Neural cell (in vitro differentiated cells): ENCODE data around the gene PRKCG. TPM values are rescaled to one million over a fixed set of nuclear protein-coding genes. Genes with fewer than 3 reads are reported as not detected.

Source experiments
- H2AFZ ChIP-seq: fragments of 200-600, 300-800 bp; sonication (generic), shearing (Covaris generic); 2 replicates; pipeline ENCODE4 v1.6.0; 2014; ENCODE audit warnings: low read depth, mild to moderate bottlenecking, antibody characterized with exemption, low read length, moderate library complexity
- H3F3A ChIP-seq: fragments of 200-600 bp; shearing (Covaris generic); 2 replicates; pipeline ENCODE4 v1.6.1; 2016; ENCODE audit warnings: mild to moderate bottlenecking, moderate library complexity, mixed read lengths, antibody characterized with exemption, low read length; ENCODE audit not compliant: insufficient read depth, poor library complexity, severe bottlenecking
- H3K27ac ChIP-seq: fragments of 200-600, 300-800 bp; sonication (generic), shearing (Covaris generic); 2 replicates; pipeline ENCODE4 v1.5.1; 2014; ENCODE audit warnings: mild to moderate bottlenecking, low read length, moderate library complexity
- H3K27me3 ChIP-seq: fragments of 300-800, 200-600 bp; sonication (generic), shearing (Covaris generic); 2 replicates; pipeline ENCODE4 v1.6.0; 2014; ENCODE audit warnings: mild to moderate bottlenecking, low read depth, low read length, moderate library complexity; ENCODE audit not compliant: insufficient read depth
- H3K36me3 ChIP-seq: fragments of 300-800, 200-600 bp; sonication (generic), shearing (Covaris generic); 2 replicates; pipeline ENCODE4 v1.5.1; 2014; ENCODE audit warnings: mild to moderate bottlenecking, antibody characterized with exemption, low read length, moderate library complexity; ENCODE audit not compliant: insufficient read depth
- H3K4me2 ChIP-seq: fragments of 300-800, 200-600 bp; sonication (generic), shearing (Covaris generic); 2 replicates; pipeline ENCODE4 v1.6.0; 2014; ENCODE audit warnings: mild to moderate bottlenecking, low read length
- H3K4me3 ChIP-seq: fragments of 300-800, 200-600 bp; sonication (generic), shearing (Covaris generic); 2 replicates; pipeline ENCODE4 v1.5.1; 2014; ENCODE audit warnings: mild to moderate bottlenecking, low read length, moderate library complexity
- H3K79me2 ChIP-seq: fragments of 200-600 bp; shearing (Covaris generic); replicated peaks from 2 replicates; pipeline ENCODE4 v1.6.0; 2014; ENCODE audit warnings: mild to moderate bottlenecking, low read length, moderate library complexity; ENCODE audit not compliant: insufficient read depth
- H3K9ac ChIP-seq: fragments of 300-800, 200-600 bp; sonication (generic), shearing (Covaris generic); 2 replicates; pipeline ENCODE4 v1.6.1; 2016; ENCODE audit warnings: mild to moderate bottlenecking, low read length, mixed read lengths
- H3K9me2 ChIP-seq: fragments of 200-600 bp; shearing (Covaris generic); 2 replicates; pipeline ENCODE4 v1.6.1; 2016; ENCODE audit warnings: mild to moderate bottlenecking, low read length, mixed read lengths; ENCODE audit not compliant: insufficient read depth
- H3K9me3 ChIP-seq: fragments of 200-600, 300-800 bp; sonication (generic), shearing (Covaris generic); 2 replicates; pipeline ENCODE4 v1.6.1; 2016; ENCODE audit warnings: mild to moderate bottlenecking, mixed run types, low read length, moderate library complexity, mixed read lengths
- H4K20me1 ChIP-seq: fragments of 200-600 bp; shearing (Covaris generic); 2 replicates; pipeline ENCODE4 v1.6.1; 2016; ENCODE audit warnings: mild to moderate bottlenecking, mixed run types; ENCODE audit not compliant: insufficient read depth
- EP300 ChIP-seq: fragments of 450-650 bp; conservative IDR thresholded peaks from 2 replicates; pipeline ENCODE4 v1.6.1; 2014; ENCODE audit warnings: antibody characterized with exemption, mild to moderate bottlenecking, moderate library complexity; ENCODE audit not compliant: poor library complexity, severe bottlenecking
- EZH2 ChIP-seq: fragments of 200-600, 300-800 bp; shearing (Covaris generic), sonication (generic); IDR thresholded peaks from 2 replicates; pipeline ENCODE4 v1.6.1; 2014; ENCODE audit warnings: antibody characterized with exemption, low read length, borderline replicate concordance, mild to moderate bottlenecking; ENCODE audit not compliant: insufficient read depth, poor library complexity, severe bottlenecking
- MXI1 ChIP-seq: fragments of 450-650 bp; conservative IDR thresholded peaks from 2 replicates; pipeline ENCODE4 v1.6.1; 2014; ENCODE audit warnings: antibody characterized with exemption, mild to moderate bottlenecking; ENCODE audit not compliant: poor library complexity, severe bottlenecking
- POLR2AphosphoS5 ChIP-seq: IDR thresholded peaks from 2 replicates; pipeline ENCODE4 v1.6.1; 2012
- RAD21 ChIP-seq: fragments of 450-650 bp; conservative IDR thresholded peaks from 2 replicates; pipeline ENCODE4 v1.6.1; 2014; ENCODE audit warnings: antibody characterized with exemption, mild to moderate bottlenecking, moderate library complexity
- SMC3 ChIP-seq: fragments of 450-650 bp; conservative IDR thresholded peaks from 2 replicates; pipeline ENCODE4 v1.6.1; 2014; ENCODE audit warnings: antibody characterized with exemption, mild to moderate bottlenecking, moderate library complexity; ENCODE audit not compliant: poor library complexity
- TAF1 ChIP-seq: IDR thresholded peaks from 2 replicates; pipeline ENCODE4 v1.6.1; 2012; ENCODE audit warnings: low read depth
- polyA plus RNA-seq: library from polyadenylated mRNA; depleted of rRNA; stranded (reverse); fragments of >200 nt; gene quantifications from 2 replicates; pipeline ENCODE4 v1.2.3, GENCODE V29; 2014
- TF ChIP-seq, protein P1 (sequence below): IDR thresholded peaks from 2 replicates; pipeline ENCODE4 v1.6.1; 2012; ENCODE audit warnings: borderline replicate concordance
- TF ChIP-seq, protein P2 (sequence below): fragments of 450-650 bp; IDR thresholded peaks from 2 replicates; pipeline ENCODE4 v1.5.1; 2014; ENCODE audit warnings: antibody characterized with exemption, mild to moderate bottlenecking, moderate library complexity; ENCODE audit not compliant: poor library complexity, severe bottlenecking

PRKCG gene
- polyA plus RNA-seq, 1 donor from 2014 or later, result 0.99 TPM

- H2AFZ ChIP-seq, result peak overlapping the region; percentile 90
- peaks cover 11% of the 10 kb centered on the region for H3K79me2 ChIP-seq
These were observed 15.8 kb upstream of the PRKCG start for GRCh38 chr19:53865918-53866864.

DNA sequence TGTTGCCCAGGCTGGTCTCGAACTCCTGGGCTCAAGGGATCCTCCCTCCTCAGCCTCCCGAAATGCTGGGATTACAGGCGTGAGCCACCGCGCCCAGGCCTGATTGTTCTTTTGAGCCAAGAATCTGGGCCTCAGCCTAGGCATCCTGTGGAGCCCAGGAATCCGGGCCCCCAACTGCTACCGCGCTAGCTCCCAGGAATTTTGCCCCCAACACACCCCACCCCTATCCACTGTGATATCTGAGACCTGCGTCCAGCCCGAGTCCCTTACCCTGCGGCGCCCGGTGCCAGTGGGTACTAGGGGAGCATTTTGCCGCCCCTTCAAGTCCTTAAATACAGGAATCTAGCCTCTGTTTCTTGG, 15.2 kb upstream of the PRKCG start:
- Histone ChIP-seq H3F3A (no peaks in the 10 kb centered on the region), H3K4me3 (peak overlapping the region; percentile 88), H3K79me2 (peaks cover 11% of the 10 kb centered on the region), H3K27ac (peak overlapping the region; percentile 85), H2AFZ (peak overlapping the region; percentile 90), H3K9me2 (no peaks in the 10 kb centered on the region), H3K27me3 (no peaks in the 10 kb centered on the region), H4K20me1 (peaks cover 14% of the 10 kb centered on the region), H3K36me3 (no peaks in the 10 kb centered on the region), H3K9ac (peak overlapping the region; percentile 87), H3K4me2 (peak overlapping the region; percentile 79), H3K9me3 (no peaks in the 10 kb centered on the region)
- no peak for TF ChIP-seq POLR2AphosphoS5

More at GRCh38 chr19:53865918-53866864, 15.8 kb upstream of the PRKCG start:
- TF ChIP-seq MXI1 (peak; percentile 26), EZH2 (no peak), RAD21 (no peak), EP300 (peak; percentile 41), TAF1 (peak; percentile 92), POLR2AphosphoS5 (peak; percentile 79), SMC3 (no peak)
- TF ChIP-seq, protein P1, sequence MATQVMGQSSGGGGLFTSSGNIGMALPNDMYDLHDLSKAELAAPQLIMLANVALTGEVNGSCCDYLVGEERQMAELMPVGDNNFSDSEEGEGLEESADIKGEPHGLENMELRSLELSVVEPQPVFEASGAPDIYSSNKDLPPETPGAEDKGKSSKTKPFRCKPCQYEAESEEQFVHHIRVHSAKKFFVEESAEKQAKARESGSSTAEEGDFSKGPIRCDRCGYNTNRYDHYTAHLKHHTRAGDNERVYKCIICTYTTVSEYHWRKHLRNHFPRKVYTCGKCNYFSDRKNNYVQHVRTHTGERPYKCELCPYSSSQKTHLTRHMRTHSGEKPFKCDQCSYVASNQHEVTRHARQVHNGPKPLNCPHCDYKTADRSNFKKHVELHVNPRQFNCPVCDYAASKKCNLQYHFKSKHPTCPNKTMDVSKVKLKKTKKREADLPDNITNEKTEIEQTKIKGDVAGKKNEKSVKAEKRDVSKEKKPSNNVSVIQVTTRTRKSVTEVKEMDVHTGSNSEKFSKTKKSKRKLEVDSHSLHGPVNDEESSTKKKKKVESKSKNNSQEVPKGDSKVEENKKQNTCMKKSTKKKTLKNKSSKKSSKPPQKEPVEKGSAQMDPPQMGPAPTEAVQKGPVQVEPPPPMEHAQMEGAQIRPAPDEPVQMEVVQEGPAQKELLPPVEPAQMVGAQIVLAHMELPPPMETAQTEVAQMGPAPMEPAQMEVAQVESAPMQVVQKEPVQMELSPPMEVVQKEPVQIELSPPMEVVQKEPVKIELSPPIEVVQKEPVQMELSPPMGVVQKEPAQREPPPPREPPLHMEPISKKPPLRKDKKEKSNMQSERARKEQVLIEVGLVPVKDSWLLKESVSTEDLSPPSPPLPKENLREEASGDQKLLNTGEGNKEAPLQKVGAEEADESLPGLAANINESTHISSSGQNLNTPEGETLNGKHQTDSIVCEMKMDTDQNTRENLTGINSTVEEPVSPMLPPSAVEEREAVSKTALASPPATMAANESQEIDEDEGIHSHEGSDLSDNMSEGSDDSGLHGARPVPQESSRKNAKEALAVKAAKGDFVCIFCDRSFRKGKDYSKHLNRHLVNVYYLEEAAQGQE, result peak; percentile 92
- TF ChIP-seq, protein P2, sequence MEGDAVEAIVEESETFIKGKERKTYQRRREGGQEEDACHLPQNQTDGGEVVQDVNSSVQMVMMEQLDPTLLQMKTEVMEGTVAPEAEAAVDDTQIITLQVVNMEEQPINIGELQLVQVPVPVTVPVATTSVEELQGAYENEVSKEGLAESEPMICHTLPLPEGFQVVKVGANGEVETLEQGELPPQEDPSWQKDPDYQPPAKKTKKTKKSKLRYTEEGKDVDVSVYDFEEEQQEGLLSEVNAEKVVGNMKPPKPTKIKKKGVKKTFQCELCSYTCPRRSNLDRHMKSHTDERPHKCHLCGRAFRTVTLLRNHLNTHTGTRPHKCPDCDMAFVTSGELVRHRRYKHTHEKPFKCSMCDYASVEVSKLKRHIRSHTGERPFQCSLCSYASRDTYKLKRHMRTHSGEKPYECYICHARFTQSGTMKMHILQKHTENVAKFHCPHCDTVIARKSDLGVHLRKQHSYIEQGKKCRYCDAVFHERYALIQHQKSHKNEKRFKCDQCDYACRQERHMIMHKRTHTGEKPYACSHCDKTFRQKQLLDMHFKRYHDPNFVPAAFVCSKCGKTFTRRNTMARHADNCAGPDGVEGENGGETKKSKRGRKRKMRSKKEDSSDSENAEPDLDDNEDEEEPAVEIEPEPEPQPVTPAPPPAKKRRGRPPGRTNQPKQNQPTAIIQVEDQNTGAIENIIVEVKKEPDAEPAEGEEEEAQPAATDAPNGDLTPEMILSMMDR, result no peak
- peak overlapping the region; percentile 85 for H3K27ac ChIP-seq
- H3K27me3 ChIP-seq, result no peaks in the 10 kb centered on the region
- no peaks in the 10 kb centered on the region for H3K9me3 ChIP-seq
- H3K9me2 ChIP-seq, result no peaks in the 10 kb centered on the region
- H3K36me3 ChIP-seq, result no peaks in the 10 kb centered on the region
- no peaks in the 10 kb centered on the region for H3F3A ChIP-seq
- H3K4me3 ChIP-seq, result peak overlapping the region; percentile 88
- H4K20me1 ChIP-seq, result peaks cover 14% of the 10 kb centered on the region
- peak overlapping the region; percentile 87 for H3K9ac ChIP-seq
- H3K4me2 ChIP-seq, result peak overlapping the region; percentile 79
